DND-41 (cell line): ENCODE results near the gene EPN1.

Source experiments
- ATAC-seq: fragments of 200-7000 bp; cut with Tn5 transposase; 3 replicates; pipeline ENCODE4 v1.9.1; 2021; ENCODE audit warnings: low read depth; ENCODE audit not compliant: insufficient read depth
- DNase-seq: peaks from one replicate; pipeline ENCODE4 v3.0.0-alpha.2; 2020
- H2AFZ ChIP-seq: 2 replicates; pipeline ENCODE4 v1.6.0; 2012; ENCODE audit warnings: low read depth, low read length
- H3K27ac ChIP-seq: 2 replicates; pipeline ENCODE4 v1.5.1; 2012; ENCODE audit warnings: low read length, inconsistent platforms
- H3K27me3 ChIP-seq: fragments of 200-600 bp; sonication (generic); 2 replicates; pipeline ENCODE4 v1.6.0; 2012; ENCODE audit warnings: low read length, mild to moderate bottlenecking, inconsistent platforms; ENCODE audit not compliant: insufficient read depth, poor library complexity
- H3K36me3 ChIP-seq: 2 replicates; pipeline ENCODE4 v1.5.1; 2012; ENCODE audit warnings: low read length, inconsistent platforms; ENCODE audit not compliant: insufficient read depth
- H3K4me1 ChIP-seq: 2 replicates; pipeline ENCODE4 v1.5.1; 2012; ENCODE audit warnings: mild to moderate bottlenecking, low read length; ENCODE audit not compliant: insufficient read depth
- H3K4me2 ChIP-seq: 2 replicates; pipeline ENCODE4 v1.6.0; 2012; ENCODE audit warnings: mild to moderate bottlenecking, moderate library complexity, low read length, inconsistent platforms; ENCODE audit not compliant: insufficient read depth
- H3K4me3 ChIP-seq, 2 experiments: fragments of 200-600 bp in 1 of 2; shearing (Covaris generic) in 1 of 2; 2 replicates each; pipeline ENCODE4 v1.5.1; 2012 to 2016; ENCODE audit warnings: inconsistent platforms in 2 of 2, low read length in 2 of 2, mild to moderate bottlenecking in 2 of 2, low read depth in 1 of 2, moderate library complexity in 1 of 2
- H3K79me2 ChIP-seq: 2 replicates; pipeline ENCODE4 v1.6.0; 2012; ENCODE audit warnings: low read length, inconsistent platforms; ENCODE audit not compliant: insufficient read depth
- H3K9ac ChIP-seq: 2 replicates; pipeline ENCODE4 v1.6.0; 2012; ENCODE audit warnings: low read depth, mild to moderate bottlenecking, inconsistent platforms, low read length, moderate library complexity
- H3K9me3 ChIP-seq: 2 replicates; pipeline ENCODE4 v1.5.1; 2012; ENCODE audit warnings: low read length, moderate library complexity, mild to moderate bottlenecking, inconsistent platforms; ENCODE audit not compliant: insufficient read depth, severe bottlenecking
- H4K20me1 ChIP-seq: 2 replicates; pipeline ENCODE4 v1.6.0; 2012; ENCODE audit warnings: low read length; ENCODE audit not compliant: insufficient read depth
- CTCF ChIP-seq: IDR thresholded peaks from 2 replicates; pipeline ENCODE4 v1.5.1; 2012; ENCODE audit warnings: borderline replicate concordance, low read length, moderate library complexity, mild to moderate bottlenecking; ENCODE audit not compliant: poor library complexity, severe bottlenecking; ENCODE audit errors: extremely low read depth
- EZH2 ChIP-seq: IDR thresholded peaks from 3 replicates; pipeline ENCODE4 v1.6.1; 2012; ENCODE audit warnings: borderline replicate concordance, low read depth, mild to moderate bottlenecking, moderate library complexity, low read length, inconsistent platforms; ENCODE audit not compliant: severe bottlenecking

EPN1 gene

GRCh38 chr19:55656552-55656951, 18.5 kb upstream of the EPN1 start:
- H3K4me3 ChIP-seq: peak overlapping the region; percentile 76 to 89; a peak in 3 of 4 replicates
- H2AFZ ChIP-seq: no peak overlapping the region
- H3K79me2 ChIP-seq: peaks cover 74% of the 10 kb centered on the region
- H3K27ac ChIP-seq: peak overlapping the region; percentile 89
- H3K27me3 ChIP-seq: no peaks in the 10 kb centered on the region
- peak overlapping the region; percentile 90 for H3K9ac ChIP-seq
- no peak for DNase-seq
- TF ChIP-seq EZH2 (no peak), CTCF (no peak)
- H3K4me1 ChIP-seq: peaks cover 52% of the 10 kb centered on the region
- H4K20me1 ChIP-seq: peaks cover 62% of the 10 kb centered on the region
- no peak for ATAC-seq
- peak overlapping the region; percentile 83 for H3K4me2 ChIP-seq
- H3K36me3 ChIP-seq: peaks cover 60% of the 10 kb centered on the region
- H3K9me3 ChIP-seq: no peaks in the 10 kb centered on the region

DNA sequence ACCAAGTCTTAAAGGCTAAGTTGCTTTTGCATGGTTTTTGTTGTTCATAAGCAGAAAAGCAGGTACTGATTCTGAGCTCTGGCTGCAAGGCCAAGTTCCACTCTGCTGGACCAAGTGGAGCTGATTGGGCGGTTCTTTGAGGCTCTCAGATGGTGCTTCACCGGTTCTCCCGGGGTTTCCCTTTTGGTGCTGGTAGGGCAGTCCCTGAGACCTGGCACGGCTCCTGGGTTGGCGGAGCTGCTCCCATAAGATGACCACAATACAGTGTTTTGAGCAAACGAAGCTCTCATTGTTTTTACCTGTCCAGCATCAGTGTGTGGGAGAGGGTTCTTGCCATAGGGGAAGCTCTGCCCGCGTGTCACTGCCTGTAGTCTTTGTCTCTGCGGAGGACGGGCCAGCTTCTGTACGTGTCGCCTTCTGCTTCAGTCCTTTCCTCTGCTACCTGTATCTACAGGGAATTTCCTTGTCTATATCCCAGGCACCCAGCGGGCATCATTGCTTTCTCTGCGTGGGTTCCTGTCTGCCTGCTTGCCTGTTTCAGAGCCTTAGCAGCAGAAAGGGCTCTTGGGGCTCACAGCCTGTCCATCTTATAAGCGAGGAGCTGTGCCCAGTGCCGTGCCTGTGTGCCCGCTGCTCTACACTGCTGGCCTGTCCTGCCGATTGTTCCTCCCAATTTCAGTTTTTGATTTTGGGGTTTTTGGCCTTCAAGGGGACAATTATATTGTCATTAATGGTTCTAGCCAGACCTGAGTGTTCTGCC, 17.9 kb upstream of the EPN1 start:
- peak overlapping the region in 1 of 2 experiments; percentile 76; a peak in 3 of 4 replicates for H3K4me3 ChIP-seq
- H3K27ac ChIP-seq: peak overlapping the region; percentile 89; the same call in 1 of the 2 replicates
- H4K20me1 ChIP-seq: peaks cover 67% of the 10 kb centered on the region

GRCh38 chr19:55658846-55659459, 16.1 kb upstream of the EPN1 start:
- H3K4me2 ChIP-seq: peak overlapping the region; percentile 83
- DNase-seq: no peak
- H3K4me3 ChIP-seq: no peak overlapping the region
- no peaks in the 10 kb centered on the region for H3K9me3 ChIP-seq
- H3K4me1 ChIP-seq: peaks cover 40% of the 10 kb centered on the region
- H3K9ac ChIP-seq: no peak overlapping the region
- TF ChIP-seq EZH2: no peak
- no peak for ATAC-seq
- no peaks in the 10 kb centered on the region for H3K27me3 ChIP-seq
- H3K79me2 ChIP-seq: peaks cover 91% of the 10 kb centered on the region
- no peak overlapping the region for H3K27ac ChIP-seq
- H3K36me3 ChIP-seq: peaks cover 84% of the 10 kb centered on the region
- H4K20me1 ChIP-seq: peaks cover 84% of the 10 kb centered on the region
- H2AFZ ChIP-seq: no peak overlapping the region

More for the DNA sequence above, 17.9 kb upstream of the EPN1 start:
- Histone ChIP-seq H3K4me1 (peaks cover 51% of the 10 kb centered on the region), H3K9me3 (no peaks in the 10 kb centered on the region), H3K36me3 (peaks cover 66% of the 10 kb centered on the region), H3K4me2 (peak overlapping the region; percentile 83), H3K79me2 (peaks cover 80% of the 10 kb centered on the region), H2AFZ (no peak overlapping the region), H3K9ac (peak overlapping the region; percentile 90), H3K27me3 (no peaks in the 10 kb centered on the region)
- ATAC-seq (no peak), DNase-seq (no peak)
- TF ChIP-seq EZH2 (no peak), CTCF (no peak)

GRCh38 chr19:55659822-55660221, 15.2 kb upstream of the EPN1 start:
- Histone ChIP-seq H3K36me3 (peaks cover 93% of the 10 kb centered on the region), H3K9ac (no peak overlapping the region), H3K4me1 (peaks cover 40% of the 10 kb centered on the region), H2AFZ (no peak overlapping the region), H4K20me1 (peaks cover 93% of the 10 kb centered on the region), H3K27me3 (no peaks in the 10 kb centered on the region), H3K79me2 (peaks cover 100% of the 10 kb centered on the region), H3K4me3 (no peak overlapping the region), H3K9me3 (no peaks in the 10 kb centered on the region), H3K4me2 (no peak overlapping the region), H3K27ac (no peak overlapping the region)
- DNase-seq (no peak), ATAC-seq (no peak)
- no peak for TF ChIP-seq EZH2
- TF ChIP-seq CTCF: no peak
